ENCODE data around the gene RPL27A.

DNA sequence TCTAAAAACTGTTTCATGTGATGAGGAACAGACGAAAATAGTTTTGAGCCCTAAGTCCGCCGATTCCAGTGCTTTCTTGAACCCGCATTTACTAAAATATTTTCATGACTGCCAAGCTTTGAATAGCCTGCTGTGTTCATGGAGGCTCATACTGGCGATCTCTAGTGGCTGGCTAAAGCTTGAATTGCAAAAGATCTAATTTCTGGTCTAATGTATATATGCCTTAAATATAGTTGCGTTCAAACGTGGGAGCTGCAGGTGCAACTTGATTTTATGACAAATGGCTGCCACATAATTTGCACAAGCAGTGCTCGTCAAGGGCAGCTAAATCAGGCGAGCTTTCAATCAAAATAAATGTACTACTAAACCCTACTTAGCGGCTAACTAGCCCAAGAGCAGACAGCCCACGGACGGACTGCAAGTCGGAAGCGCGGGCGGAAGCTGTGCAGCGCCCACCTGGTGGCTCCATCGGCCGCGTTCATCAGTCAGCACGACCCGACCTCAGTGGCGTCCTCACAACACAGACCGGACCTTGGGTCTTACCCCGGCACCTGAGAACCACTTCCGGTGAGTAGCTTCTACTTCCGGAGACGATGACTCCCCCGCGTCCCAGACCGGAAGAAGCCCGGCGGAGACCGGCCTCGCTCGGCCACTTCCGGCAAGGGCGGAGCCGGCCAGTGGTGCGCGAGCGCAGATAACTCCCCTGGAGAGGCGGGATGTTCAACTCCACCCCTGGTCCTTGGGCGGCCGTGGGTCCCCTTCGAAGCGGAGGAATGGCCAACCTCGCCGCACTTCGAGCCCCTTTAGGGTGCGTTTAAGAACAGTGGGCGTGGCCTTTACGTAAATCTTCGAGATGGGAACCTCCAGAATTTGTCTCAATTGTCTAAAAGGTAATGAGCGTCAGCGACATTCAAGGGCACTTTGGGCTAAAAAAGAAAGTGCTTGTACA, 6.1 kb downstream of the RPL27A start:
- TF ChIP-seq, protein P1, sequence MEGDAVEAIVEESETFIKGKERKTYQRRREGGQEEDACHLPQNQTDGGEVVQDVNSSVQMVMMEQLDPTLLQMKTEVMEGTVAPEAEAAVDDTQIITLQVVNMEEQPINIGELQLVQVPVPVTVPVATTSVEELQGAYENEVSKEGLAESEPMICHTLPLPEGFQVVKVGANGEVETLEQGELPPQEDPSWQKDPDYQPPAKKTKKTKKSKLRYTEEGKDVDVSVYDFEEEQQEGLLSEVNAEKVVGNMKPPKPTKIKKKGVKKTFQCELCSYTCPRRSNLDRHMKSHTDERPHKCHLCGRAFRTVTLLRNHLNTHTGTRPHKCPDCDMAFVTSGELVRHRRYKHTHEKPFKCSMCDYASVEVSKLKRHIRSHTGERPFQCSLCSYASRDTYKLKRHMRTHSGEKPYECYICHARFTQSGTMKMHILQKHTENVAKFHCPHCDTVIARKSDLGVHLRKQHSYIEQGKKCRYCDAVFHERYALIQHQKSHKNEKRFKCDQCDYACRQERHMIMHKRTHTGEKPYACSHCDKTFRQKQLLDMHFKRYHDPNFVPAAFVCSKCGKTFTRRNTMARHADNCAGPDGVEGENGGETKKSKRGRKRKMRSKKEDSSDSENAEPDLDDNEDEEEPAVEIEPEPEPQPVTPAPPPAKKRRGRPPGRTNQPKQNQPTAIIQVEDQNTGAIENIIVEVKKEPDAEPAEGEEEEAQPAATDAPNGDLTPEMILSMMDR (IDR thresholded peaks at IDR 0.05) = no peak
- TF ChIP-seq POLR2A (IDR thresholded peaks at IDR 0.05) = no peak

Data from lower leg skin (tissue), 3 donors.